Measurements from ENCODE around the gene RHO. TPM values are rescaled to one million over a fixed set of nuclear protein-coding genes. Genes with fewer than 3 reads are reported as not detected.
"Not testable (repeated sequence)": the region's sequence is repeated elsewhere in the genome, so short reads cannot be mapped to it uniquely, and the experiment has no call there.

The RHO gene
- total RNA-seq, 2 donors from 2014 or later = 0.22 to 0.26 TPM

DNA sequence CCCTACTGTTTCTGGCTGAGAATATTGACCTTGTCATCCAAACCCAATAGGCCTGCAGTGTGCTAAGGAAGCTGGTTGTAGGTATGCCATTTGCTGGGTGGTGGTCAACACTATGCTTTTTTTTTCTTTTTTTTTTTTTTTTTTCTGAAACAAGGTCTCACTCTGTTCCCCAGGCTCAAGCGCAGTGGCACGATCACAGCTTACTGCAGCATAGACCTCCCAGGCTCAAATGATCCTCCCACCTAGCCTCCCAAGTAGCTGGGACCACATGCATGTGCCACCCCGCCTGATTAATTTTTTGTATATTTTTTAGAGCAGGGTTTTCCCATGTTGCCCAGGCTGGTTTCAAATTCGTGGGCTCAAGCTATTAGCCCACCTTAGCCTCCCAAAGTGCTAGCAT is 35.7 kb upstream of the RHO start:
- H3K4me1 Mint-ChIP-seq = peaks cover 24% of the 10 kb centered on the region
- no peaks in the 10 kb centered on the region for H3K9me3 Mint-ChIP-seq
- no peak overlapping the region for H3K27ac Mint-ChIP-seq
- Histone ChIP-seq H3K4me3 (ENCODE audit: low read length) (no peak overlapping the region), H3K9ac (ENCODE audit: extremely low read depth, low read length, poor library complexity, severe bottlenecking) (no peak overlapping the region), H3K4me1 (ENCODE audit: control insufficient read depth, insufficient read depth, low read length) (no peaks in the 10 kb centered on the region), H3K27ac (ENCODE audit: low read depth, low read length) (no peak overlapping the region), H3K36me3 (ENCODE audit: control insufficient read depth, insufficient read depth, low read length) (peaks cover 24% of the 10 kb centered on the region), H3K9me3 (ENCODE audit: control insufficient read depth, low read length) (no peaks in the 10 kb centered on the region), H3K27me3 (ENCODE audit: control insufficient read depth, insufficient read depth, low read length, poor library complexity, severe bottlenecking) (no peaks in the 10 kb centered on the region)
- no peak overlapping the region for H3K4me3 Mint-ChIP-seq
- 89 to 93% methylated on average over 1 to 4 of the region's 4 CpGs for WGBS, 2 experiments (ENCODE audit: insufficient coverage in 1 of 2, insufficient read length in 1 of 2)
- TF ChIP-seq, protein P1, sequence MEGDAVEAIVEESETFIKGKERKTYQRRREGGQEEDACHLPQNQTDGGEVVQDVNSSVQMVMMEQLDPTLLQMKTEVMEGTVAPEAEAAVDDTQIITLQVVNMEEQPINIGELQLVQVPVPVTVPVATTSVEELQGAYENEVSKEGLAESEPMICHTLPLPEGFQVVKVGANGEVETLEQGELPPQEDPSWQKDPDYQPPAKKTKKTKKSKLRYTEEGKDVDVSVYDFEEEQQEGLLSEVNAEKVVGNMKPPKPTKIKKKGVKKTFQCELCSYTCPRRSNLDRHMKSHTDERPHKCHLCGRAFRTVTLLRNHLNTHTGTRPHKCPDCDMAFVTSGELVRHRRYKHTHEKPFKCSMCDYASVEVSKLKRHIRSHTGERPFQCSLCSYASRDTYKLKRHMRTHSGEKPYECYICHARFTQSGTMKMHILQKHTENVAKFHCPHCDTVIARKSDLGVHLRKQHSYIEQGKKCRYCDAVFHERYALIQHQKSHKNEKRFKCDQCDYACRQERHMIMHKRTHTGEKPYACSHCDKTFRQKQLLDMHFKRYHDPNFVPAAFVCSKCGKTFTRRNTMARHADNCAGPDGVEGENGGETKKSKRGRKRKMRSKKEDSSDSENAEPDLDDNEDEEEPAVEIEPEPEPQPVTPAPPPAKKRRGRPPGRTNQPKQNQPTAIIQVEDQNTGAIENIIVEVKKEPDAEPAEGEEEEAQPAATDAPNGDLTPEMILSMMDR (conservative IDR thresholded peaks at IDR 0.05) = no peak
- DNase-seq = no peak
- H3K36me3 Mint-ChIP-seq (ENCODE audit: low read depth) = peaks cover 22% of the 10 kb centered on the region
- no peaks in the 10 kb centered on the region for H3K27me3 Mint-ChIP-seq (ENCODE audit: insufficient read depth)

DNA sequence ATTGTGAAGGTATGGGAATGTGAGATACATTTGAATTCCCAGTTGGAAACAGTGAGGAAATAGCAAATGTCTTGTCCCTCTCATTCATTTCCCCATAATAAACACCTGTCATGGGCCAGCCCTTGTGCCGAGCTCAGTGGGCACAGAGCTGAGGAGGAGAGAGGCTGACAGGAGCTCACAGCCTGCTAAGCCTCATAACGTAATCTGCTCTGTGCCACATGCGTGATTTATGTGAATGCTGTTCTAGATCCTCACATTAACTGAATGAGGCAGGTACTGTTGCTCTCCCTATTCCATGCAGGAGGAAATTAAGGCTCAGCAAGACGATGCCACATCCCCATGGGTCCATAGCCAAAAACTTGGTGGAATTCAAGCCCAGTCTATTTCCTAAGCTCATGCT is 35.2 kb upstream of the RHO start:
- TF ChIP-seq, protein P1 (conservative IDR thresholded peaks at IDR 0.05) = no peak
- H3K9me3 ChIP-seq (ENCODE audit: control insufficient read depth, low read length) = no peaks in the 10 kb centered on the region
- Mint-ChIP-seq H3K36me3 (ENCODE audit: low read depth) (peaks cover 22% of the 10 kb centered on the region), H3K4me3 (no peak overlapping the region), H3K27me3 (ENCODE audit: insufficient read depth) (no peaks in the 10 kb centered on the region), H3K4me1 (peaks cover 28% of the 10 kb centered on the region), H3K9me3 (no peaks in the 10 kb centered on the region), H3K27ac (no peak overlapping the region)
- no peak overlapping the region for H3K4me3 ChIP-seq (ENCODE audit: low read length)
- H3K36me3 ChIP-seq (ENCODE audit: control insufficient read depth, insufficient read depth, low read length) = peaks cover 24% of the 10 kb centered on the region
- H3K27me3 ChIP-seq (ENCODE audit: control insufficient read depth, insufficient read depth, low read length, poor library complexity, severe bottlenecking) = no peaks in the 10 kb centered on the region
- DNase-seq = no peak
- WGBS, 2 experiments (ENCODE audit: insufficient coverage in 1 of 2, insufficient read length in 1 of 2) = 96 to 100% methylated on average over 4 of the region's 4 CpGs
- H3K4me1 ChIP-seq (ENCODE audit: control insufficient read depth, insufficient read depth, low read length) = no peaks in the 10 kb centered on the region
- H3K9ac ChIP-seq (ENCODE audit: extremely low read depth, low read length, poor library complexity, severe bottlenecking) = no peak overlapping the region
- no peak overlapping the region for H3K27ac ChIP-seq (ENCODE audit: low read depth, low read length)

DNA sequence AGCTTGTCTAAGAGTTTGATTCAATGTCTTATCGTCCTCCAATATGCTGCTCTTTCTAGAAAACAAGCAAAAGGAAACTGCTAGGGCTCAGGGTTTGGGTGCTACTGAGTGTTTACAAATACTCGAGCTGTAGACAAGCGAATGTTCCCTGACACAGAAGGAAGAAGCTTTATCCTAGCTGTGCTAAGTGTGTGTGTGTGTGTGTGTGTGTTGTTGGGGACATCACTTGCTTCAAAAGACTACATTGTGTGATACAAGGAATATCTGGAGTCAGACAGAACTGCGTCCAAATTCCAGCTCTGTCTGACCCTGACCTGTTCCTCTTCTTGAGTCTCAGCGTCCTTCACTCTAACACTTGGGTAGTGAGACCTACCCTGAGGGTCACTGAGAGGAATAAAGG is 33.9 kb upstream of the RHO start:
- H3K4me1 ChIP-seq (ENCODE audit: control insufficient read depth, insufficient read depth, low read length); H3K4me3 ChIP-seq (ENCODE audit: low read length); H3K27me3 ChIP-seq (ENCODE audit: control insufficient read depth, insufficient read depth, low read length, poor library complexity, severe bottlenecking); H3K27me3 Mint-ChIP-seq (ENCODE audit: insufficient read depth); H3K9me3 Mint-ChIP-seq; H3K9ac ChIP-seq (ENCODE audit: extremely low read depth, low read length, poor library complexity, severe bottlenecking); H3K9me3 ChIP-seq (ENCODE audit: control insufficient read depth, low read length); H3K4me3 Mint-ChIP-seq; H3K27ac ChIP-seq (ENCODE audit: low read depth, low read length): not testable (repeated sequence)
- WGBS, 2 experiments (ENCODE audit: insufficient coverage in 1 of 2, insufficient read length in 1 of 2) = 86 to 100% methylated on average over 2 to 5 of the region's 5 CpGs
- peaks cover 24% of the 10 kb centered on the region for H3K36me3 ChIP-seq (ENCODE audit: control insufficient read depth, insufficient read depth, low read length)
- Mint-ChIP-seq H3K27ac (peak overlapping the region; percentile 24), H3K4me1 (peaks cover 36% of the 10 kb centered on the region), H3K36me3 (ENCODE audit: low read depth) (peaks cover 18% of the 10 kb centered on the region)
- peak; percentile 63 for DNase-seq

DNA sequence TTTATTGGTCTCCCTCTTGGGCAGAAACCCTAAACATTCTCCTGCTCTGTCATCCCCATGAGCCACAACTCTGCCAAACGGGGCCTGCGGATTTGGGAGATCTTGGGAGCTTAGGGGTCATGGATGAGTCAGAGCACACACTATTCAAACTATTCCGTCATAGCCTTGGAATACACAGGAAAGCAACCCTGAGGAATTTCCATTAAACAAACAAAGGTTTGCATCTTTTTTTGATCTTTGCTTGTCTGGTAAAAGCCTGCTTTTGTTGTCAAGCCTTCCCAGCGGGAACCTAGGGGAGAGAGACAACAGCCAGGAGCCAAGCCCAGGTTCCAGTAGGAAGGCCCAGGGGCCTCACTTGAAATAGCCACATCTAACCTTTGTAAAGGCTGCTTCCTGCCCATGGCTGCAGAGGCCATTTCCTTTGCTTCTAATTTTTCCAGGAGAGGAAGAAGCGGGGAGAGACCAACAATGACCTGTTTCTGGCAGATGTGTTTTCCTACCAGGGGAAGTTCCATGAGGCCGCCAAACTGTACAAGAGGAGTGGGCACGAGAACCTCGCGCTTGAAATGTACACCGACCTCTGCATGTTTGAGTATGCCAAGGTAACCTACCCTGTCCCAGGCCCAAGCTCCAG is 33.3 kb upstream of the RHO start:
- H3K27ac ChIP-seq (ENCODE audit: low read depth, low read length); H3K4me3 Mint-ChIP-seq; H3K27me3 ChIP-seq (ENCODE audit: control insufficient read depth, insufficient read depth, low read length, poor library complexity, severe bottlenecking); H3K27me3 Mint-ChIP-seq (ENCODE audit: insufficient read depth); H3K4me3 ChIP-seq (ENCODE audit: low read length); H3K4me1 ChIP-seq (ENCODE audit: control insufficient read depth, insufficient read depth, low read length); H3K9me3 ChIP-seq (ENCODE audit: control insufficient read depth, low read length); H3K9me3 Mint-ChIP-seq: not testable (repeated sequence)
- WGBS, 2 experiments (ENCODE audit: insufficient coverage in 1 of 2, insufficient read length in 1 of 2) = 74 to 88% methylated on average over 5 to 8 of the region's 10 CpGs
- H3K36me3 Mint-ChIP-seq (ENCODE audit: low read depth) = peaks cover 23% of the 10 kb centered on the region
- Histone ChIP-seq H3K9ac (ENCODE audit: extremely low read depth, low read length, poor library complexity, severe bottlenecking) (peak overlapping the region; percentile 25), H3K36me3 (ENCODE audit: control insufficient read depth, insufficient read depth, low read length) (peaks cover 25% of the 10 kb centered on the region)
- peaks cover 36% of the 10 kb centered on the region for H3K4me1 Mint-ChIP-seq
- H3K27ac Mint-ChIP-seq = peak overlapping the region; percentile 87
- peak; percentile 75 for DNase-seq

DNA sequence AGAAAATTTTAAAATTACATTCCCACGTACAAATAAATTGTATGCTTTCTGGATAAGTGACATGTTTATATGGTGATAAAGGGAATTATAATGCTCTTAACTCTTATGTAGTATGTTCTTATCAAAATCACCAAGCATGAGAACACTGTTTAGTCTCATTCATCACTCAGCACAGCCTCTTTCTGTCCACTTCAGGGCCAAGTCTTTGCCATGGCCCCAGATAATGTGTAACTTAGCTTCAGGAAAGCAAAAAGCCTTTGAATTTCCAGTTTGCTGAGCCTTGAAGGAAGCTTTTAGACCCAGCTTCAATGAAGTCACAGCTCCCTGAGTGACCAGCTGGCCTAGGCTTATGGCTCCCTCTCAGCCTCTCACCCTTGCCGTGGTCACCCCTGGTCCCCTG is 30.6 kb upstream of the RHO start:
- peaks cover 33% of the 10 kb centered on the region for H3K36me3 ChIP-seq (ENCODE audit: control insufficient read depth, insufficient read depth, low read length)
- WGBS, 2 experiments (ENCODE audit: insufficient coverage in 1 of 2, insufficient read length in 1 of 2) = 90% methylated on average over 1 of the region's 2 CpGs; no CpG with 5 or more reads in 1 of the 2 experiments
- not testable (repeated sequence) for H3K27ac ChIP-seq (ENCODE audit: low read depth, low read length); H3K27me3 ChIP-seq (ENCODE audit: control insufficient read depth, insufficient read depth, low read length, poor library complexity, severe bottlenecking); H3K9ac ChIP-seq (ENCODE audit: extremely low read depth, low read length, poor library complexity, severe bottlenecking); DNase-seq; H3K9me3 Mint-ChIP-seq; H3K4me3 ChIP-seq (ENCODE audit: low read length); H3K4me3 Mint-ChIP-seq; H3K4me1 ChIP-seq (ENCODE audit: control insufficient read depth, insufficient read depth, low read length); H3K9me3 ChIP-seq (ENCODE audit: control insufficient read depth, low read length); H3K27me3 Mint-ChIP-seq (ENCODE audit: insufficient read depth)
- H3K27ac Mint-ChIP-seq = peak overlapping the region; percentile 70
- peaks cover 30% of the 10 kb centered on the region for H3K36me3 Mint-ChIP-seq (ENCODE audit: low read depth)
- peaks cover 31% of the 10 kb centered on the region for H3K4me1 Mint-ChIP-seq
